CD4-positive, alpha-beta T cell treated with Interleukin-4 for 1 hour (primary cell): ENCODE measurements around the gene USP49.

ENCODE experiments used
- DNase-seq, 2 donors: peaks; one replicate each; pipeline ENCODE4 v3.0.0-alpha.2; 2020 to 2022

Gene USP49

GRCh38 chr6:41927253-41927652 is 32.1 kb upstream of the USP49 start:
- DNase-seq: no peak

- no peak for DNase-seq
Observed at GRCh38 chr6:41922154-41922553, 27.0 kb upstream of the USP49 start.

GRCh38 chr6:41921712-41921998 is 26.5 kb upstream of the USP49 start:
- DNase-seq: no peak

- peak; percentile 94 to 96 for DNase-seq
Observed at GRCh38 chr6:41920921-41921711, 25.9 kb upstream of the USP49 start, which contains the start of the genes BYSL and MED20. BYSL (plus strand) TSS chr6:41921499; CDS start chr6:41921563, 64 bp downstream. MED20 (minus strand) TSS chr6:41921139; CDS start chr6:41921018, 121 bp downstream.

GRCh38 chr6:41917528-41917927 is 22.4 kb upstream of the USP49 start:
- DNase-seq: no peak

- no peak for DNase-seq
Observed at GRCh38 chr6:41914869-41915530, 19.8 kb upstream of the USP49 start.

- no peak for DNase-seq
Observed at GRCh38 chr6:41914343-41914742, 19.2 kb upstream of the USP49 start.

GRCh38 chr6:41909727-41910126 is 14.6 kb upstream of the USP49 start:
- no peak for DNase-seq

- peak; percentile 71 to 76 for DNase-seq
Observed at GRCh38 chr6:41901882-41902519, 6.8 kb upstream of the USP49 start.

- DNase-seq: no peak
Observed at GRCh38 chr6:41900861-41901260, 5.7 kb upstream of the USP49 start.

GRCh38 chr6:41896281-41896680 is 1.1 kb upstream of the USP49 start:
- DNase-seq: no peak

- DNase-seq: no peak
Observed at GRCh38 chr6:41894366-41895299, 542 bp downstream of the USP49 start.

GRCh38 chr6:41892921-41893564 is 2.1 kb downstream of the USP49 start:
- no peak for DNase-seq

GRCh38 chr6:41887331-41887751 is 7.8 kb downstream of the USP49 start:
- no peak for DNase-seq

- no peak for DNase-seq
Observed at GRCh38 chr6:41885930-41886329, 9.2 kb downstream of the USP49 start.

GRCh38 chr6:41884957-41885356 is 10.2 kb downstream of the USP49 start:
- DNase-seq: no peak

- no peak for DNase-seq
Observed at GRCh38 chr6:41881506-41881905, 13.7 kb downstream of the USP49 start.

GRCh38 chr6:41878961-41879405 is 16.2 kb downstream of the USP49 start:
- DNase-seq: no peak

- DNase-seq: no peak
Observed at GRCh38 chr6:41878246-41878645, 16.9 kb downstream of the USP49 start.

- DNase-seq: no peak
Observed at GRCh38 chr6:41877051-41877680, 18.0 kb downstream of the USP49 start.

GRCh38 chr6:41874741-41875140 is 20.4 kb downstream of the USP49 start:
- no peak for DNase-seq

GRCh38 chr6:41872147-41872546 is 23.0 kb downstream of the USP49 start:
- DNase-seq: no peak
